ENCODE results near the gene MKLN1.

DNA sequence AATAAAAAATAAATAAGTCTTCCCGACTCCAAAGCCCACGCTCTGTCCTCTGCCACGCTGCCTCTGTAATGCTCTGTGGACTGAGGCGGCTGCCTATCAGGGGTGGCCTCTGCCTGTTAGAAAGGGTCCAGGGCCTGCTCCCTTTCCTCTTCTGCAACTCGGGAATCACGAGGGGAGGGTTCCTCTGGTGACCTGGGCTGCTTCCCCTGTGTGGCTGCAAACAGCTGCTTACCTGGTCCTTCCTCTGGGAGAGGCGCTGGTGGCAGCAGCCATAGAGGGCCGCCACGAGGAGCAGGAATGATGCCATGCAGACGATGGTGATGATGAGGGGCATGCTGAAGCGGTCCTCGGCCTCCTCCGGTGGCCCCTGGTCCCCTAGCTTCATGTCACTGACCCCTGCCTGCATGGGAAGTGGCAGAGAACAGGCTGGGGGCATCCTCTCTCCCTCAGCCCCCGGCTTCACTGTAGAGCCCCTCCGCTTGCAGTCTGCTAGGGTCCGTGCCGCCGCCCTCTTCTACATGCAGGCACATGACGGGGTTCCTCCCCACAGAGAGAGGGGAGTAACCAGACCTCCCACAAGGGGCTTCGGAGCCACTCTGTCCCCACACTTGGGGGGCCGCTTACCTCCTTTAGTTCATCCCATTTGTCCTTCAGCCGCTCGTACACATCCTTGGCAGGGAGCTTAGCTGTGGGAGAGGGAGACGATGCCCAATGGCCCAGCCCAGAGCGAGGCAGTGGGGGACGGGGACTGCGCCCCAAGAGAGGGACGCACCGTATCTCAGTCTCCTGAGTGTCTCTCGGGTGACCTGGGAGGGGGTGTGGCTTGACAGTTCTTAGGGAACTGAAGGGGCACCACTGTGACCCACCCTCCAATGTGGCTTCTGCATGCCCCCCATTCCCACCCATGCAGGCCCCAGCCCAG, 178.2 kb downstream of the MKLN1 start:
- TF ChIP-seq, protein P1, sequence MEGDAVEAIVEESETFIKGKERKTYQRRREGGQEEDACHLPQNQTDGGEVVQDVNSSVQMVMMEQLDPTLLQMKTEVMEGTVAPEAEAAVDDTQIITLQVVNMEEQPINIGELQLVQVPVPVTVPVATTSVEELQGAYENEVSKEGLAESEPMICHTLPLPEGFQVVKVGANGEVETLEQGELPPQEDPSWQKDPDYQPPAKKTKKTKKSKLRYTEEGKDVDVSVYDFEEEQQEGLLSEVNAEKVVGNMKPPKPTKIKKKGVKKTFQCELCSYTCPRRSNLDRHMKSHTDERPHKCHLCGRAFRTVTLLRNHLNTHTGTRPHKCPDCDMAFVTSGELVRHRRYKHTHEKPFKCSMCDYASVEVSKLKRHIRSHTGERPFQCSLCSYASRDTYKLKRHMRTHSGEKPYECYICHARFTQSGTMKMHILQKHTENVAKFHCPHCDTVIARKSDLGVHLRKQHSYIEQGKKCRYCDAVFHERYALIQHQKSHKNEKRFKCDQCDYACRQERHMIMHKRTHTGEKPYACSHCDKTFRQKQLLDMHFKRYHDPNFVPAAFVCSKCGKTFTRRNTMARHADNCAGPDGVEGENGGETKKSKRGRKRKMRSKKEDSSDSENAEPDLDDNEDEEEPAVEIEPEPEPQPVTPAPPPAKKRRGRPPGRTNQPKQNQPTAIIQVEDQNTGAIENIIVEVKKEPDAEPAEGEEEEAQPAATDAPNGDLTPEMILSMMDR (conservative IDR thresholded peaks at IDR 0.05; ENCODE audit: low read depth, low read length) = no peak
- TF ChIP-seq POLR2A (IDR thresholded peaks at IDR 0.05; ENCODE audit: low read depth, low read length) (no peak), CEBPB (IDR thresholded peaks at IDR 0.05; ENCODE audit: low read depth, low read length) (no peak), RCOR1 (IDR thresholded peaks at IDR 0.05; ENCODE audit: insufficient replicate concordance, low read length) (no peak), MXI1 (IDR thresholded peaks at IDR 0.05; ENCODE audit: borderline replicate concordance, low read depth, low read length) (no peak), CHD1 (IDR thresholded peaks at IDR 0.05; ENCODE audit: low read depth, low read length) (no peak), RAD21 (IDR thresholded peaks at IDR 0.05; ENCODE audit: low read length) (no peak), MAFK (IDR thresholded peaks at IDR 0.05; ENCODE audit: low read depth, low read length) (no peak), SMC3 (IDR thresholded peaks at IDR 0.05; ENCODE audit: low read depth, low read length) (no peak), RFX5 (IDR thresholded peaks at IDR 0.05; ENCODE audit: low read depth, low read length) (no peak), BHLHE40 (IDR thresholded peaks at IDR 0.05; ENCODE audit: low read depth, low read length) (no peak)
- TF ChIP-seq, protein P2, sequence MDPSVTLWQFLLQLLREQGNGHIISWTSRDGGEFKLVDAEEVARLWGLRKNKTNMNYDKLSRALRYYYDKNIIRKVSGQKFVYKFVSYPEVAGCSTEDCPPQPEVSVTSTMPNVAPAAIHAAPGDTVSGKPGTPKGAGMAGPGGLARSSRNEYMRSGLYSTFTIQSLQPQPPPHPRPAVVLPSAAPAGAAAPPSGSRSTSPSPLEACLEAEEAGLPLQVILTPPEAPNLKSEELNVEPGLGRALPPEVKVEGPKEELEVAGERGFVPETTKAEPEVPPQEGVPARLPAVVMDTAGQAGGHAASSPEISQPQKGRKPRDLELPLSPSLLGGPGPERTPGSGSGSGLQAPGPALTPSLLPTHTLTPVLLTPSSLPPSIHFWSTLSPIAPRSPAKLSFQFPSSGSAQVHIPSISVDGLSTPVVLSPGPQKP (IDR thresholded peaks at IDR 0.05; ENCODE audit: borderline replicate concordance, low read depth, low read length) = no peak
- TF ChIP-seq, protein P3, sequence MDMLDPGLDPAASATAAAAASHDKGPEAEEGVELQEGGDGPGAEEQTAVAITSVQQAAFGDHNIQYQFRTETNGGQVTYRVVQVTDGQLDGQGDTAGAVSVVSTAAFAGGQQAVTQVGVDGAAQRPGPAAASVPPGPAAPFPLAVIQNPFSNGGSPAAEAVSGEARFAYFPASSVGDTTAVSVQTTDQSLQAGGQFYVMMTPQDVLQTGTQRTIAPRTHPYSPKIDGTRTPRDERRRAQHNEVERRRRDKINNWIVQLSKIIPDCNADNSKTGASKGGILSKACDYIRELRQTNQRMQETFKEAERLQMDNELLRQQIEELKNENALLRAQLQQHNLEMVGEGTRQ (IDR thresholded peaks at IDR 0.05; ENCODE audit: low read depth, low read length) = no peak
